Measurements from ENCODE around the gene HSPA4L. TPM values are rescaled to one million over a fixed set of nuclear protein-coding genes. Genes with fewer than 3 reads are reported as not detected.
A peak's percentile ranks its signal among the peaks of the same experiment; 100 is the strongest.

HSPA4L gene
- total RNA-seq, result 5.0 and 5.2 TPM in 2 replicates

DNA sequence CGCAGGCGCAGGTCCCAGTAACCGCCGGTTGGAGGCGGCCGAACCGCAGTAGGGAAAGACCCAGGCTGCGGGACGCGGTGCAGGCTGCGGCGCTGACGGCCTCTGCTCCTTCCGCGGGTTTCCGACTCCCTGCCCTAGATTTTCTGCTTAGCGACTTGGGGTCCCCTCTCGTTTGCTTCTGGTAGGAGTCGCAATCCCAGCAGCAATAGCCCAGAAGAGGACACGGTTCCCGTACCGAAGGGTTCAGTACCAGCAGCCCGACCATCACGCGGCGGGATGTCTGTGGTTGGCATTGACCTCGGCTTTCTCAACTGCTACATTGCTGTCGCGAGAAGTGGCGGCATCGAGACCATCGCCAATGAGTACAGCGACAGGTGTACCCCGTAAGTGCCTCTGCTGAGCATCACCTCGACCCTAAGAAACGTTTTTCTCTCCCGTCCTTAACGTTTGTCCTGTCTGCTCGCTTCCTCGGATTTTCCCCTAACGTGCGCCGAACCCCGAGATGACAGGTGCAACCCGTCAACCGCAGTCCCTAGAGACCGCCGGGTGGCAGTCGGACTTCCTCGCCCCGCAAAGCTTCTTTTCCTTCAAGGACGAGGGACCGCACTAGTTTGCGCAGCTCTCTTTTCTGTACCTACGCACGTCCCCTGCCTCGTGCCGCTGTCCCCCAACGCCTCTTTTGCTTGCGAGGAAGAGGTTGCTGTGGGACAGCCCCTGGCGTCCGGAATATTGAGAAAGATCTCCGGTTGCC lies at the start of gene HSPA4L:
Gene HSPA4L, plus strand, starts transcription at position 48 of the 751 bp plus-strand sequence. Its CDS starts 229 bp downstream, at position 277.
- Mint-ChIP-seq H3K9me3 (no peaks in the 10 kb centered on the region), H3K36me3 (ENCODE audit: low read depth) (peaks cover 9% of the 10 kb centered on the region), H3K27ac (peak within 1 kb of the TSS; percentile 80), H3K4me3 (ENCODE audit: low read depth) (peak within 1 kb of the TSS; percentile 88), H3K27me3 (ENCODE audit: low read depth) (peaks cover 62% of the 10 kb centered on the region), H3K4me1 (ENCODE audit: low read depth) (peaks cover 24% of the 10 kb centered on the region)
- DNase-seq (ENCODE audit: low spot score), result peak; percentile 59
- intact Hi-C loops (cut with micrococcal nuclease), result loop anchor here (1.0 to 10.0 kb wide), 6 partner anchors 98 to 1310 kb away; partner anchors contain the start of genes ABHD18, INTU, LARP1B and MFSD8

DNA sequence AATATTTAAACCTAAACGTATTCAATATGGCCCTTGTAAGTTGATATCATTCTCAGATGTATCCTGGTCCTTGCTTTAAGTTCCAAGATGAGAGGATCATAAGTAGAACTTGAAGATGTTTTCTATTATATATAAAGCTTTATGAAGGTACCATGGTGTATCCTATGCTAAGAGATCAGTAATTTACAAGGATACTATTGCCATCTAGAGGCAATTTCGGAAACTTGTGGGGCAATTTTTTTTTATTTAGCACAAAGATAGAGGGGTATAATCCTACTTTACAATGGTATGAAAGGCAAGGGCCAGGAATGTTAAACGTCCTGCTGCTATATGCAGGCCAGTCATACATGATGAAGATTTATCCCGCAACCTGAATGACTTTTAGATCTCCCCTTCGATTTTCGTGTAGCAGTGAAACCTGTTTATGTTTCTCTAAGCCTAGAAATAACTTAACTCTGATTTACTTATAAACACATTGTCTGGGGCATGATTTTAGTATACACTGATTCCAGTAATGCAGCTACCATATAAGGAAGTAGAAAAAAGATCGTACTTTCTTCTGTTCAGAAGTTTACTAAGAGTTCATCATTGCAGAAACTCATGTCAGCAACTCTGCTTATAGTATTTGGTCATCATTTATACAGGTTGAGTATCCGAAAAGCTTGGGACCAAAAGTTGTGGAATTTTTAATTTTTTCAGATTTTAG lies 49.3 kb upstream of the HSPA4L start:
- no peaks in the 10 kb centered on the region for H3K9me3 Mint-ChIP-seq
- no peaks in the 10 kb centered on the region for H3K4me1 Mint-ChIP-seq (ENCODE audit: low read depth)
- no peaks in the 10 kb centered on the region for H3K36me3 Mint-ChIP-seq (ENCODE audit: low read depth)
- H3K4me3 Mint-ChIP-seq (ENCODE audit: low read depth), result no peak overlapping the region
- H3K27ac Mint-ChIP-seq, result no peak overlapping the region
- intact Hi-C loops (cut with micrococcal nuclease), result loop anchor here (1.0 kb wide), 1 partner anchor 127 kb away; no protein-coding TSS in a partner anchor
- no peak for DNase-seq (ENCODE audit: low spot score)
- no peaks in the 10 kb centered on the region for H3K27me3 Mint-ChIP-seq (ENCODE audit: low read depth)

DNA sequence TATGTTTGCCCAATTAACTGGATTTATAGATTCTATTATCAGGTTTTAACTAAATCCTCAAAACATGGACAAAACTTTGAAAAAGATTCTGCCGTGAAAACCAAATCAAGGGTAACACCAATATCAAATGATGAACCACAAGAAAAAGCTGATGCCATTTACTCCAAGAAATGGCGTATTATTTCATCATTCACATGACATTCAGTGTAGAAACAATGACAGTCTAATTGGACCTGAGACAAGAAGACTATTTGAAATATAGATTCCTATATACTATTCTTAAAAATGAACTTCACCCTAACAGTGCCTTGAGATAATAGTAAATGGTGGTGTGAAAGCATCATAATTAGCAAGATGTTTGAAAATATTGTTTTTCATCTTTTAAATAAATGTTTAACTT lies 47.1 kb upstream of the HSPA4L start:
- DNase-seq (ENCODE audit: low spot score), result no peak
- Mint-ChIP-seq H3K4me3 (ENCODE audit: low read depth) (no peak overlapping the region), H3K27ac (no peak overlapping the region), H3K27me3 (ENCODE audit: low read depth) (no peaks in the 10 kb centered on the region), H3K9me3 (no peaks in the 10 kb centered on the region), H3K4me1 (ENCODE audit: low read depth) (no peaks in the 10 kb centered on the region), H3K36me3 (ENCODE audit: low read depth) (no peaks in the 10 kb centered on the region)
- intact Hi-C loops (cut with micrococcal nuclease), result no loop called here

DNA sequence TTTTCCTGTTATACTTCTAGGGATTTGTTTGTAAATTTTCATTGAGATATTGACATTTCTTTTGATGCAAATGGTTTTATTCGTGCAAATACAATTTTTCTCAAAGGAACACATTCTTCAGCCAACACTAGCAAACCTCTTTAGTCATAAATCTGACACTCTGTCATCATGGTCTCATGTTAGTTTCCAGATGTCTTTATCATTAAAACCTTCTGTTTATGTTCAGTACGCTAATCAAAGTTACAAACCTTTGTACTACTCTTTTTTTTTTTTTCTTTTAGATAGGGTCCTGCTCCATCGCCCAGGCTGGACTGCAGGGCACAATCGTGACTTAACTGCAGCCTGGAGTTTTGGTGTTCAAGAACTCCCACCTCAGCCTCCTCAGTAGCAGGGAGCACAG lies 44.8 kb upstream of the HSPA4L start:
- H3K4me3 Mint-ChIP-seq (ENCODE audit: low read depth), result no peak overlapping the region
- no peak for DNase-seq (ENCODE audit: low spot score)
- intact Hi-C loops (cut with micrococcal nuclease), result no loop called here
- H3K4me1 Mint-ChIP-seq (ENCODE audit: low read depth), result no peaks in the 10 kb centered on the region
- no peaks in the 10 kb centered on the region for H3K36me3 Mint-ChIP-seq (ENCODE audit: low read depth)
- no peak overlapping the region for H3K27ac Mint-ChIP-seq
- H3K9me3 Mint-ChIP-seq, result peaks cover under 1% of the 10 kb centered on the region
- peaks cover 1% of the 10 kb centered on the region for H3K27me3 Mint-ChIP-seq (ENCODE audit: low read depth)

DNA sequence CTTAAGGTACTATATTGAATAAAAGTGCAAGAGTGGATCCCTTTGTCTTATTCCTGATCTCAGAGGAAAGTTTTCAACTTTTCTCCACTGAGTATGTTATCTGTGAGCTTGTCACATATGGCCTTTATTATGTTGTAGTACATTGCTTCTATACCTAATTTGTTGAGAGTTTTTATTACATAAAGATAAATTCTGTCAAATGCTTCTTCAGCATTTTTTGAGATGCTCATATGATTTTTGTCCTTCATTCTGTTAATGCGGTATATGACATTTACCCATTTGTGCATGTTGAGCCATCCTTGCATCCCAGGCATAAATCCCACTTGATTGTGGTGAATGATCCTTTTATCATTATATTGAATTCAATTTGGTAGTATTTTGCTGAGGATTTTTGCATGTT lies 40.9 kb upstream of the HSPA4L start:
- intact Hi-C loops (cut with micrococcal nuclease), result no loop called here
- Mint-ChIP-seq H3K9me3 (peaks cover 6% of the 10 kb centered on the region), H3K27ac (no peak overlapping the region), H3K4me3 (ENCODE audit: low read depth) (no peak overlapping the region), H3K4me1 (ENCODE audit: low read depth) (no peaks in the 10 kb centered on the region), H3K36me3 (ENCODE audit: low read depth) (no peaks in the 10 kb centered on the region), H3K27me3 (ENCODE audit: low read depth) (peaks cover 5% of the 10 kb centered on the region)
- DNase-seq (ENCODE audit: low spot score), result no peak

DNA sequence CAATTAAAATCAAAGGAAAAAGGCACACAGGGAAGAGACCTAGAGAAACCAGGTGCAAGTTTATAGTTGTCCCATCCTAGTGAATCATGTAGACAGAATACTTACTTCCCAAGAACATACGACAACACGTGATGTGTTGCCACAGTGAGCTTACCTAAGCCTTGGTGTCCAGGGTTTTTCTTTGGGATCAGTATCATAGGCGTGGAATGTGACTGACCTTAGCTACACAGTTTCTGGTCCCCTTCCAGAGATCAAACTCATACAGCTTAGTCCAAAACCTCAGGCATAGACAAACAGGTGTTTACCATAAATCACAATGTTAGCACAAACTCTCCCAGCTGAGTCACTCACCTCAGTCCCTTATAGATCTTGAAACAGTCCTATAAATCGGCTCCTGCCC lies 34.2 kb upstream of the HSPA4L start:
- H3K9me3 Mint-ChIP-seq, result peaks cover 11% of the 10 kb centered on the region
- no peak overlapping the region for H3K27ac Mint-ChIP-seq
- no peak overlapping the region for H3K4me3 Mint-ChIP-seq (ENCODE audit: low read depth)
- no peaks in the 10 kb centered on the region for H3K4me1 Mint-ChIP-seq (ENCODE audit: low read depth)
- H3K27me3 Mint-ChIP-seq (ENCODE audit: low read depth), result peaks cover 3% of the 10 kb centered on the region
- intact Hi-C loops (cut with micrococcal nuclease), result no loop called here
- DNase-seq (ENCODE audit: low spot score), result no peak
- no peaks in the 10 kb centered on the region for H3K36me3 Mint-ChIP-seq (ENCODE audit: low read depth)

DNA sequence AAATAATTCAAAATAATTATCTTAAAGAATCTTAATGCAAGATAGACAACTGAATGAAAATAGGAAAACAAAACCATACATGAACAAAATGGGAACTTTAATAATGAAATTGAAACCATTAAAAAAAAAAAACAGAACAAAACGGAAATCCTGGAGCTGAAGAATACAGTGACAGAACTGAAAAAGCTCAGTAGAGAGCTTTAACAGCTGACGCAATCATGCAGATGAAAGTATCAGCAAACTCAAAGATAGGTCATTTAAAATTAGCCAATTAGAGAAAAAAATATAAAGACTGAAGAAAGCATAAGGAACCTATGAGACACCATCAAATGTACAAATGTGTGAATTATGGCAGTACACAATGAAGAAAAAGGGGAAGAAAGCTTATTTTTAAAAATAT lies 33.2 kb upstream of the HSPA4L start:
- peaks cover 11% of the 10 kb centered on the region for H3K9me3 Mint-ChIP-seq
- no peak overlapping the region for H3K4me3 Mint-ChIP-seq (ENCODE audit: low read depth)
- DNase-seq (ENCODE audit: low spot score), result no peak
- H3K27me3 Mint-ChIP-seq (ENCODE audit: low read depth), result peaks cover 3% of the 10 kb centered on the region
- intact Hi-C loops (cut with micrococcal nuclease), result no loop called here
- no peaks in the 10 kb centered on the region for H3K36me3 Mint-ChIP-seq (ENCODE audit: low read depth)
- no peak overlapping the region for H3K27ac Mint-ChIP-seq
- no peaks in the 10 kb centered on the region for H3K4me1 Mint-ChIP-seq (ENCODE audit: low read depth)

DNA sequence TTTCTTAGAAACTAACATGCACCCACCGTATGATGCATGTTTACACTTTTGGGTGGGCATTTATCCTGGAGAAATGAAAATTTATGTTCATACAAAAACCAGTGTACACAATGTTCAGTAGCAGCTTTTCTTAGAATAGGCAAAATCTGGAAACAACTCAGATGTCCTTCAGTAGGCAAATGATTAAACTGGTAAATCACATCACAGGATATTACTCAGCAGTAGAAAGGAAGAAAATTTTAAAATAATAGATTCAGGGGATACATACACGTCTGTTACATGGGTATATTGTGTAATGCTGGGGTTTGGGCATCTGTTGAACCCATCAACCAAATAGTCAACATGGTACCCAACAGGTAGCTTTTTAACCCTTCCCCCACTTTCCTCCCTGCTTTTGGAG lies 25.2 kb upstream of the HSPA4L start:
- Mint-ChIP-seq H3K27ac (no peak overlapping the region), H3K36me3 (ENCODE audit: low read depth) (no peaks in the 10 kb centered on the region), H3K9me3 (peaks cover 3% of the 10 kb centered on the region), H3K4me1 (ENCODE audit: low read depth) (no peaks in the 10 kb centered on the region), H3K27me3 (ENCODE audit: low read depth) (peaks cover 3% of the 10 kb centered on the region), H3K4me3 (ENCODE audit: low read depth) (no peak overlapping the region)
- no peak for DNase-seq (ENCODE audit: low spot score)
- intact Hi-C loops (cut with micrococcal nuclease), result no loop called here

DNA sequence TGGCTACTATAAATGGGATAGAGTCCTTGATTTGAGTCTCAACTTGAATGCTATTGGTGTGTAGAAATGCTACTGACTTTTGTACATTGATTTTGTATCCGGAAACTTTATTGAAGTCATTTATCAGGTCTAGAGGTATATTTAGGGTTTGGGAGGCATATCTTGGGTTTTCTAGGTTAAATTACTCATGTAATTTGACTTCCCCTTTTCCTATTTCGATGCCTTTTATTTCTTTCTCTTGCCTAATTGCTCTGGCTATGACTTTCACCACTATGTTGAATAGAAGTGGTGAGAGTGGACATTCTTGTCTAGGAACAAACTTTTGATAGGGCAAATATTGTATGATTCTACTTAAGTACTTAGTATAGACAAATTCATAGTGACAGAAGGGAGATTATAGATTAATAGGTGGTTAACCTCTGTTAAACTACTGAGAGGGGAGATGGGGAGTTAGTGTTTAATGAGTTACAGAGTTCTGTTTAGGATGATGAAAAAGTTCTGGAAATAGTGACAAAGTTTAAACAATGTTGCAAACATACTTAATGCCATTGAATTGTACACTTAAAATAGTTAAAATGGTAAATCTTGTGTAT lies 22.8 kb upstream of the HSPA4L start:
- no peak overlapping the region for H3K4me3 Mint-ChIP-seq (ENCODE audit: low read depth)
- H3K4me1 Mint-ChIP-seq (ENCODE audit: low read depth), result no peaks in the 10 kb centered on the region
- no peak overlapping the region for H3K27ac Mint-ChIP-seq
- intact Hi-C loops (cut with micrococcal nuclease), result no loop called here
- H3K27me3 Mint-ChIP-seq (ENCODE audit: low read depth), result peaks cover 3% of the 10 kb centered on the region
- no peaks in the 10 kb centered on the region for H3K36me3 Mint-ChIP-seq (ENCODE audit: low read depth)
- peaks cover 3% of the 10 kb centered on the region for H3K9me3 Mint-ChIP-seq
- no peak for DNase-seq (ENCODE audit: low spot score)

DNA sequence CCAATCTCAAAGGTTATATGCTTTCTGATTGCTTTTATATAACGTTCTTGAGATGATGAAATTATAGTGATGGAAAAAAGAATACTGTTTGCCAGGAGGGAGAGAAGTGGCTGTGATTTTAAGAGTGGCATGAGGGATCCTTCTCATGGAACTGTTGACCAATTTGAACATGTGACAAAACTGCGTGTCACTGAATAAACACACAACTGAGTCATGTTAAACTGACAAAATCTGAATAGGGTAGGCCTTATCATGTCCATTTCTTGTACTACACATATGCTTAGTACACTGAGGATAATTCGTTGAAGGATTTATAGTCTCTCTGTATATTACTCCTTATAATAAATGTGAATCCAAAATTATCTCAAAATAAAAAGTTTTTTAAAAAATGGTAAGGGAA lies 22.2 kb upstream of the HSPA4L start:
- intact Hi-C loops (cut with micrococcal nuclease), result no loop called here
- H3K4me3 Mint-ChIP-seq (ENCODE audit: low read depth), result no peak overlapping the region
- no peak for DNase-seq (ENCODE audit: low spot score)
- H3K9me3 Mint-ChIP-seq, result peaks cover 3% of the 10 kb centered on the region
- H3K4me1 Mint-ChIP-seq (ENCODE audit: low read depth), result no peaks in the 10 kb centered on the region
- peaks cover 6% of the 10 kb centered on the region for H3K27me3 Mint-ChIP-seq (ENCODE audit: low read depth)
- no peaks in the 10 kb centered on the region for H3K36me3 Mint-ChIP-seq (ENCODE audit: low read depth)
- no peak overlapping the region for H3K27ac Mint-ChIP-seq

DNA sequence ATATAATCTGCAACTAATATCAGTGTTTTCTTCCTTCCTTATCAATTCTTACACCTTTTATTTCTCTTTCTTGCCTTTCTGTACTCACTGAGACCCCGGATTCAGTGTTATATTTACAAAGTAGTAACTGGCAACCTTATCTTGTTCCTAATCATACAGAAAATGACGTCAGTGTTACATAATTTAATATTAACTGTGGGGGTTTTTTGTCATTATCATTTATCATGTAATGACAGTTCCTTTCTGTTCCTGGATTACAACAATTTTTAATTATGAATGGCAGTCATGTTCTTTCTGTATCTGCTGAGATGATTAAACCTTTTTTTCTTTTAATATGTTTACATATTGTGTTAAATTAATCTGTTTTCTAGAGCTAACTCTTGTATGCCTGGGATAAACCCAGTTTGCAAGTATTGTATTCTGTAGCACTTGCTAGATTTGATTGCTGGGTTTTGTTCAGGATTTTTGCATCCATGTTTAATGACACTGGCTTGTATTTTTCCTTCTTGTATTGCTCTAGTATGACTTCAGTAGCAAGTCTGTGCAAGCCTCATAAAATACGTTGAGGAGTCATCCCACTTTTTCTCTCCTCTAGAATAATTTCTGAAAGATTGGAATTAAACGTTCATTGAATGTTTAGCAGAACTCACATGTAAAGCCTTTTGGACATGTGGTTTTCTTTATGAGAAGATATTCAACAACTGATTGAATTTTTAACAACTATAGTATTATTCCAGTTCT lies 10.4 kb upstream of the HSPA4L start:
- Mint-ChIP-seq H3K4me1 (ENCODE audit: low read depth) (peaks cover 10% of the 10 kb centered on the region), H3K27ac (no peak overlapping the region), H3K36me3 (ENCODE audit: low read depth) (no peaks in the 10 kb centered on the region), H3K4me3 (ENCODE audit: low read depth) (no peak overlapping the region), H3K27me3 (ENCODE audit: low read depth) (peaks cover 25% of the 10 kb centered on the region), H3K9me3 (no peaks in the 10 kb centered on the region)
- intact Hi-C loops (cut with micrococcal nuclease), result no loop called here
- DNase-seq (ENCODE audit: low spot score), result no peak

DNA sequence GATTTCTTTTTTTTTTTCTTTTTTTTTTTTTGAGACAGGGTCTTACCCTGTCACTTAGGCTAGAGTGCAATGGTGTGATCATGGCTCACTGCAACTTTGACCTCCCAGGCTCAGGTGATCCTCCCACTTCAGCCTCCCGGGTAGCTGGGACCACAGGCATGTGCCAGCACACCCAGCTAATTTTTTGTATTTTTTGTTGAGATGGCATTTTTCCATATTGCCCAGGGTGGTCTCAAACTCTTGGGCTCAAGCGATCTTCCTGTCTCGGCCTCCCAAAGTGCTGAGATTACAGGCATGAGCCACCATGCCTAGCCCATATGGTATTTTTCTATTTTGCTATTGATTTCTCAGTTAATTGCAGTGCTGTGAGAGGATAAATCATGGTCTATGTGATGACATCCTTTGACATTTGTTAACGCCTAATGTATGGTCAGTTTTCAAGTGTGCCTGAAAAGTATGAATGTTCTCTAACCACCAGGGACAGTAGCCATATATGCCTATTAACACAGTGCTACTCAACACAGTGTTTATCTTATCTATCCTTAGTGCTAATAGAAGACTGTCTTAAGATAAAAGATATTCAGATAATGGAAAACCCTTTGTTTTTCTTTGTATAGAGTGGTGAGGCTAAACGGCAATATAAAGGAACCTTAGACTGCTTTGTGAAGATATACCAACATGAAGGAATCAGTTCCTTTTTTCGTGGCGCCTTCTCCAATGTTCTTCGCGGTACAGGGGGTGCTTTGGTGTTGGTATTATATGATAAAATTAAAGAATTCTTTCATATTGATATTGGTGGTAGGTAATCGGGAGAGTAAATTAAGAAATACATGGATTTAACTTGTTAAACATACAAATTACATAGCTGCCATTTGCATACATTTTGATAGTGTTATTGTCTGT lies 9.1 kb upstream of the HSPA4L start:
- Mint-ChIP-seq H3K36me3 (ENCODE audit: low read depth) (no peaks in the 10 kb centered on the region), H3K4me3 (ENCODE audit: low read depth) (no peak overlapping the region), H3K9me3 (no peaks in the 10 kb centered on the region), H3K27me3 (ENCODE audit: low read depth) (peaks cover 31% of the 10 kb centered on the region), H3K4me1 (ENCODE audit: low read depth) (peaks cover 10% of the 10 kb centered on the region), H3K27ac (no peak overlapping the region)
- DNase-seq (ENCODE audit: low spot score), result no peak
- intact Hi-C loops (cut with micrococcal nuclease), result no loop called here

Measured in activated T-helper 2 cell treated with anti-CD3 and anti-CD28 coated beads, Interferon-gamma antibody, Interleukin-2, Interleukin-4, amounts not matched to agents 10 μg/mL and 5 μg/mL and 100 μg/mL, durations not matched to agents 14 hours and 24 hours and 36 hours (primary cell).